GM19455 (cell line): ENCODE results near the gene GON4L.
"Not testable (repeated sequence)": the region's sequence is repeated elsewhere in the genome, so short reads cannot be mapped to it uniquely, and the experiment has no call there.

ENCODE experiments used
- ATAC-seq: cut with Tn5 transposase; IDR thresholded peaks from one replicate; pipeline ENCODE4 v1.9.1; 2021; ENCODE audit not compliant: unreplicated experiment

GON4L gene

DNA sequence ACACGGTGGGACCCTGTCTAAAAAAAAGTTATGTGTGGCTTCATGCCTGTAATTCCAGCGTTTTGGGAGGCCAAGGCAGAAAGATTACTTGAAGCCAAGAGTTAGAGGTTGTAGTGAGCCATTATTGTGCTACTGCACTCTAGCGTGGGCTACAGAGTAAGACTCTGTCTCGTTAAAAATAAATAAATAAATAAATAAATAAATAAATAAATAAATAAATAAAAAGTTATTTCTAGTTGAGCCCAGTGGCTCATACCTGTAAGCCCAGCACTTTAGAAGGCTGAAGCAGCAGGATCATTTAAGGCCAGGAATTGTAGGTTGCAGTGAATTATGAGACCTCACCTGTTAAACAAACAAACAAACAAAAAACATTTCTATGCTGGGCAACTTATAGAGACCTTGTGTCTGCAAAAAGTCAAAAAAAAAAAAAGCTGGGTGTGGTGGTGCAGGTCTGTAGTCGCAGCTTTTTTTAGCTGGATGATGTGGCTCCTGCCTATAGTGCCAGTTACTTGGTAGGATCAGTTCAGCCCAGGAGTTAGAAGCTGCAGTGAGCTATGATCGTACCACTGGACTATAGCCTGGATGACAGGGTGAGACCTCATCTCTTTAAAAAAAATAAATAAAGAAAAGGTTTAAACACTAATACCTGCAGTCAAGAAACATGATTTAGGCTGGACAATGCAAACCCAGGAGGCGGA lies 25.6 kb downstream of the GON4L start:
- ATAC-seq: no peak

DNA sequence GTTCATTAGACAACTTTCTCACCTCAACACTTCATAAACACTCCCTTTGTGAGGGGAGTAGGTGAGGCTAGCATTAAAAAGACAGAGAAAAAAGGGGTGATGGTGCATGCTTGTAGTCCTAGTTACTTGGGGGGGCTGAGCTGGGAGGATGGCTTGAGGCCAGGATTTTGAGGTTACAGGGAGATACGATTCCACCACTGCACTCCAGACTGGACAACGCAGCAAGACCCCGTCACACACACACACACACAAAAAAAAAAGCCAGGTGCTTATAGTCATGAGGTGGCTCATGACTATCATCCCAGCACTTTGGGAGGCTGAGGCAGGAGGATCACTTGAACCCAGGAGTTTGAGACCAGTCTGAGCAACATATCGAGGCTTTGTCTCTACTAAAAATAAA lies 29.6 kb downstream of the GON4L start:
- ATAC-seq: no peak

DNA sequence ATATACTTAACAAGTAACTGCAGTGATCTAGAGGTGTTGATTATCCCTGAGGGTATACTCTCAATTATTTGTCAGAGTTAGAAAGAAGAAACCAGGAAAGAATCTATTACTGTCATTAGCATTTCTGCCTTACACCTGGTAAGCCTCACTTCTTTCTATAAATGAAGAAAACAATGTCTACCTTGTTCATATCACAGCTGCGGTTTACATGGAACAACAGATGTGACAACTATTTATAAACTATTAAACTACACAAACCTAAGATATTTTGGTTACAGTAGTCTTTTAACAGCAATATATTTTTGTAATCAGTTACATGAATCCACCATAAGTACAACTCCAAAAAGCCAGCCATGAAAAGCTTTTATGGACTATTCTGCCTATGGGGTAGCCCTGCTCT lies 40.7 kb downstream of the GON4L start:
- no peak for ATAC-seq

DNA sequence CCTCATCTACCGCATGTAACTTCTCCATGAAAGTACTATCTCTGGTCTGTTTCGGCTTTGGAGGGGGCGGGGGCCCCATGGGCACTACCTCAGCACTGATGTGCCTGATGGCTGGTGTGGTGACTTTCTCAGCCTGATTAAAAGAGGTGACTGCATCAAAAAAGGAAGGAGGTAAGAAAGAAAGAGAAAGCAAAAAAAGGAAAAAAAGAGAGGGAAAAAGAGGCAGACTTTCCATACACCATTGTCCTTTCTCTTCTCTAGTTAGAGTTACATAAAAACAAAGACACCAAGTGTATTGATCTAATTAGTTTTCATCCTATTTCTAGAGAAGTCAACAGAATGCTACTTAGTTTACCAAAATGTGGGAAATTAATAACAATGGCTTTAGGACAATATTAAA lies 43.3 kb downstream of the GON4L start:
- ATAC-seq: no peak

DNA sequence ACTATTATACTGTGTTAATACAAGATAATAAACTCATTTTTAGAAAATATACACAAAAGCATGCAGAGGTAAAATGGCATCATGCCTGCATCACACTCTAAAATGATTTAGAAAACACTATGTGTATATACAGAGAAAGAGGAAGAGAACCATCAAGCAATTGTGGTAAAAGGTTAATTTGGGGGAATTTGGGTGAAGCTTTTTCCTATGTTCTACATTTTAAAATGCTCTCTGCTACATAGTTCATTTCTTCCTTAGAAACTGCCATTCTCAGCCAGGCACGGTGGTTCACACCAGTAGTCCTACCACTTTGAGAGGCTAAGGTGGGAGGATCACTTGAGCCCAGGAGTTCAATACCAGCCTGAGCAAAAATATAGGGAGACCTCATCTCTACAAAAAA lies 44.1 kb downstream of the GON4L start:
- ATAC-seq: no peak

DNA sequence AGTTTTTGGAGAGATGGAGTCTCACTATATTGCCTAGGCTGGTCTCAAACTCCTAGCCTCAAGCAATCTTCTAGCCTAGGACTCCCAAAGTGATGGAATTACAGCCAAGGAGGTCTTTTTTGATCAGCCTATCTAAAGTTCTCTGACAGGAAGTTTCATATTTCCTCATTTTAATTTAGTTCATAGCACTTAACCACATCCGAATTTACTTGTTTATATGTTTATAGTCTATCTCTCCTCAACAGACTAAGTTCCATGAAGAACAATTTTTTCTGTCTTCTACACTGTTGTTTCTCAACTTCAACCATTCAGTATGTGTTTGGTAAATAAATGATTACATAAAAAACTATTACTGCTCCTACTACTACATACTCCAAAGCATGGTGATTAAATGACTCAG lies 47.9 kb downstream of the GON4L start:
- no peak for ATAC-seq

DNA sequence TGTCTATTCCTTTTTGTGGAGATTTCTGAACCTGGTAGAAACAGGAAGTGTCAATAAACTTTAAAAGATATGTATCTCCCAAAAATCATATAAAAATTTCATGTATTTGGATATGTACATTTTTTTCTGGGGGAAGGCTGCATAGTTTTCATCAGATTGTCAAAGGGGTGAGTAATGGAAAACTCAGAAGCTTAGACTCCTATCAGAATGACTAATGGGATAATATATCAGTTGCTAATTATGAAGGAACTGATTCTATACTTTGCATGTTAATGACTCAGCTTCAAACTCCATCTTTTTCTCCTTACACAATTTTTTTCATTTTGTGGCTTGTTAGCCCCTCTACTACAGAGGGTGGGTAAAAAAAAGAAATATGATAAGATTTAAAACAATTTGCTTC lies 55.9 kb downstream of the GON4L start:
- no peak for ATAC-seq

DNA sequence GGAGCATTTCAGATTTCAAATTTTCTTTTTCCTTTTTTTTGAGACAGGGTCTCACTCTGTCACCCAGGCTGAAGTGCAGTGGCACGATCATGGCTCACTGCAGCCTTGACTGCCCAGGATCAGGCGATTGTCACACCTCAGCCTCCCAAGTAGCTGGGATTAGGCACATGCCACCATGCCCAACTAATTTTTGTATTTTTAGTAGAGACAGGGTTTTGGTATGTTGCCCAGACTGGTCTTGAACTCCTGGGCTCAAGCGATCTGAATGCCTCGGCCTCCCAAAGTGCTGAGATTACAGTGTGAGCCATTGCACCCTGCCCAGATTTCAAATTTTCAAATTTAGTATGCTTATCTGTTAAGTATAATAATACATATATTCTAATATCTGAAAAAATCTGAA lies 61.4 kb downstream of the GON4L start:
- not testable (repeated sequence) for ATAC-seq

DNA sequence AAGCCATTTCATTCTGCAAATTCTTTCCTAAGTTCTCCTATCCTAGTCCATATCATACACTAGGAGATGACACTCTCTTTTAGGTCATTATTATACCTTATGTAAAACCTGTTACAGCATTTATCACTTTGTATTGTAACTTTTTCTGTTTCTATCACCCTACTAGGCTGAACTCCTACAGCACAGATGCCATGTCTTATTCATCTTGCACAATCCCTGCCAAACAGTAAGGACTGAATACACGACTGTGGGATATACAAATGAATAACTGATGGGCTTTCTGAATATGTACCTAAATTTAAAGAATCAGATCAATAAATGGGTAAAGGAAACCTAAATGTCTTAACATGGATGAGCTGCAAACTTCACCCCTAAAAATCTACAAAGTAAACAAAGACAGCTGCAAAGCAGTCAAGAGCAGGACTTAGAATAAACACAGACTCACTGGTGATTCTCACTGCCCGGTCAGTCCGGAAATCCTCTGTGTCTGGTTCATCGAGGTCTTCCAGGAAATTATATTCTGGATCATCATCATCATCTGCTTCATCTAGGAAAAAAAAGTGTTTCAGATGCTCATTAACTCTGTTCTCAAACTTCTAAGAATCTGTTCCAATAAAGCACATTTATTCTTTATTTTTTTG lies 62.3 kb downstream of the GON4L start:
- no peak for ATAC-seq

DNA sequence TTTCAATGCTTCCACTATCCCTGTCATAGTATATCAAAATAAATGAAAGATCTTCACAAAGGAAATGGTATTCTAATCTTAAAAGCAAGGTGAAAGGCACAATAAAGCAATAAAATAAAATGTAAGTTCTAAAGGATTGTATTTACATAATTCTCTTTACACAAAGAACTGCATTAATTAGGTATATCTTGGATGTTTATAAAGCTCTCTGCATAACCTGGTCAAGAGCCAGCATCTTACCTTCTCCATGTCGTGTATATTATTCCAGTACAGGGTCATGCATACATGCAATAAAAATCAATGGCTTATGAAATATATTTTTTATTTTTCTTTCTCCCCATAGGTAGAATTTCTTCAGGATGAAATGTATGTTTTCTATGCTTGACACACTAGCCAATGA lies 63.8 kb downstream of the GON4L start:
- no peak for ATAC-seq

DNA sequence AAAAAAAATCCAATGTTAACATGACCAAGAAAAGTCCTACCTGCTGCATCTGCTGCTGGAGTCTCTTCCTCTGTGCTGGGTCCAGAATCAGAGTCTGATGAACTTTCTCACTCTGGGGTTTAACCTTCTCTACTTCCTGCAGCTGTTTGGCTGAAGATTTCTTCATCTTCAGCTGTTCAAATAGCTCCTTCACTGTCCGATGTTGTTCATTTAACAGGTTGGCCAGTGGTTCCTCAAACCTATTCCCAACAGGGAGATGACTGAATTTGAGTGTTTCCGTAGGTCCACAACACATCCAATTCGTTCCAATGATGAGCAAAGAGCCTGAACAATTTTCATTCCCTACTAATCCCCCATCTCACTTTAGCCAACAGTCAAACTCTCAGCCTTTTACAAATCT lies 79.4 kb downstream of the GON4L start:
- ATAC-seq: no peak

DNA sequence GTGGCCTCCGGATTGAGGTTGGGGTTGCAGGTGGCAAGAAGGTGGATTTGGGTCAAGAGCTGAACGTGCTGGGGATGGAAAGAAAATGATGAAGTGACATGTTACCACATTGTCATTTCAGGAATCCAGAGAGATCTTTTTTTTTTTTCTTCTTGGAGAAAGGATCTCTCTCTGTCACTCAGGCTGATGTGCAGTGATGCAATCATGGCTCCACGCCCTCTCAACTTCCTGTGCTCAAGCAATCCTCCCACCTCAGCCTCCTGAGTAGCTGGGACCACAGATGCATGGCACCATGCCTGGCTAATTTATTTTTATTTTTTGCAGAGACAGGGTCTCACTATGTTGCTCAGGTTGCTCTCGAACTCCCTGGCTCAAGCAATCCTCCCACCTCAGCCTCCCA lies 80.6 kb downstream of the GON4L start:
- ATAC-seq: no peak

DNA sequence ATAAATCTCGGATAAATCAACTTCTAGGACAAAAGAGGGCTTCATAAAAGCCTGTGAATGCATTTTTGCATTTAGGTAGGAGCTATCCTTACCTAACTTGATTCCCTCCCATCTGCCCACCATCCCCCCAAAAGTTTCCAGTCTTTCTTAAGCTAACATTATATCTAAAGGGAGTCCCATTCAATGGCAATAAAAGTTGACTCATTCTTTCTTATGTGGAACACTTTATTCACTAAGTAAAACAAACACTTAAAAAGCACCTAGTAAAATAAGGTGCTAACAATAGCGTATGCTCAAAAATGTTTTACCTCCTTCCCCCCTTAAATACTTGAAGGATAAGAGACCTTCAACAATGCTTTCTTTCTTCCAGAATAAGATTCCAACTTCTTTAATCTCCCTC lies 83.8 kb downstream of the GON4L start:
- no peak for ATAC-seq

DNA sequence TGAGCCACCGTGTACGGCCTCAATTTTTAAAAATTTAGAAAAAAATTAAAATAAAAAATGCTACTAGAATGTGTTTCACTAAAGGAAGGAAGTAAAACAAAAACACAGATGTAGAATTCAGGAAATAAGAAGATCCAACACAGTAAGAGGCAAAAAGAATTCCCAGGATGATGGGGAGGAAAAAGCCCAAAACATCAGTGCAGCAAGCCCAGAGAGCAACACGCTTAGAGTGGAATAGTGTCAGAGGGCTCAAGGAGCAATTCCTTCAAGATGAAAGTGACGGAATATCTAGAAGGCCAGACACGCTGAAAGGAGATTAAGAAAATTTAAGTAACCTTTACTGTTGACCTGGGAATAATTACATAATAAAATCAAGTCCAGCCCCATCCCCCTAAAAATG lies 87.8 kb downstream of the GON4L start:
- no peak for ATAC-seq

DNA sequence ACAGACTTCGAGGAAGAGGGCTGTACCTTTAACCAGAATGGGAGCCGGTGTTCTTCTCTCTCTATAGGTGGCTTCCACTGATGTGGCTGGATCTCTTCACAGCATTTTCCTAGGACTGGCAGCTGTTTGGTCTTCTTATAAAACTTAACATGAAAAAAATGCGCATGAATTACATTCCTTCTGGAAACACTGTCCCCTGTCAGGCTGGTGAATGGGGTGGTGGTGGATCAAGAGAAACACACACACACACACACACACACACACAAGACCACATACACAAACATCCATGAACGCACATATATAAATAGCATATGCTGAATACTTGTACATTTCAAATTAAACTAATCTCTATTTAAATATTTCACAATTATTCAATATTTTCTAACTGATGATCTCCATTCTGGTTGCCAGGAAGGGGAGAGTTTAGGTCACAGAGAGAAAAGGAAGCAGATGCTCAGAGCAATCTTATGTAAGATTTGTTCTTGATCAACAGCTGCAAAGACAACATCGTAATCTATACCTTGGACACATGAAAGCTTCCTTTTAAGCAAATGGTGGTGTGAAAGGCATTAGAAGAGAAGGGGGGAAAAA lies 89.5 kb downstream of the GON4L start:
- ATAC-seq: not testable (repeated sequence)

DNA sequence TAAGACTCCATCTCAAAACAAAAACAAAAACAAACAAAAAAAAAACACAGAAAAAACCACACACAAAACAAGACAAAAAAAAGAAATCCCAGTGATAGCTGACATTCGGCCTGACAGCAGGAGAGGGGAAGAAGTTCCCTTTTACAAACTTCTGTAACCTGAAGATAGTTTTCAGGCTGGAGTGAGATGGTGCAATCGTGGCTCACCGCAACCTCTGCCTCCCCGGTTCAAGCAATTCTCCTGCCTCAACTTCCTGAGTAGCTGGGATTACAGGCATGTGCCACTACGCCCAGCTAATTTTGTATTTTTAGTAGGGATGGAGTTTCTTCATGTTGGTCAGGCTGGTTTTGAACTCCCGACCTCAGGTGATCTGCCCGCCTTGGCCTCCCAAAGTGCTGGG lies 93.0 kb downstream of the GON4L start:
- ATAC-seq: not testable (repeated sequence)

DNA sequence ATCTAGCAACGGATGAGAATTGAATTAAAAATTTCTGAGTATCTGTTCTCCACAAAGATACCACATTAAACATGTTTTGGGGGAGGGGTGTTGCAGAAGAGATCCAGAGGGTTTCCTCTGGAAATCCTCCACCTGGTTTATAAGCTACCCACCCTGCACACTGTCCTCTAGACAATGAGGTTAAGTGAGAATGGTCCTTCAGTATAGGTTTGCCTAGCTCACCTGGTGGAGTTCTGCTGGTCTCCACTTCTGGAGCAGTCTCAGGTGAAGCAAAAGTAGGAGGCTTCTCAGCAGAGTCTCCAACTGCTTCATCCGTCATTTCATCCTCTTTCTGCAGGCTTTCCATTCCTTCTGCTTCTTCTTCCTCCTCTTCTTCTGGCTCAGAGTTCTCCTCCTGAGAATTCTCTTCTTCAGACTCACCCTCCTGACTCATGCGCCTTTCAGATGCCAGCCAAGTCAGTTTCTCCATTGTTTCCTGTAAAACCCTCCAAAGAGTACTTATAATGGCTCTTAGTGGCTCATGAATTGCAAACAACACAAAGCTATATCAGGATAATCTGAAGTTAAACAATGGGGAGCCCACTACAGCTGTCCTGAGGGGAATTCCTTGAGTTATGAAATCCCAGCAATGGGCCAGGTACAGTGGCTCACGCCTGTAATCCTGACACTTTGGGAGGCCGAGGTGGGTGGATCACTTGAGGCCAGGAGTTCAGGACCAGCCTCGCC lies 93.8 kb downstream of the GON4L start:
- ATAC-seq: not testable (repeated sequence)

DNA sequence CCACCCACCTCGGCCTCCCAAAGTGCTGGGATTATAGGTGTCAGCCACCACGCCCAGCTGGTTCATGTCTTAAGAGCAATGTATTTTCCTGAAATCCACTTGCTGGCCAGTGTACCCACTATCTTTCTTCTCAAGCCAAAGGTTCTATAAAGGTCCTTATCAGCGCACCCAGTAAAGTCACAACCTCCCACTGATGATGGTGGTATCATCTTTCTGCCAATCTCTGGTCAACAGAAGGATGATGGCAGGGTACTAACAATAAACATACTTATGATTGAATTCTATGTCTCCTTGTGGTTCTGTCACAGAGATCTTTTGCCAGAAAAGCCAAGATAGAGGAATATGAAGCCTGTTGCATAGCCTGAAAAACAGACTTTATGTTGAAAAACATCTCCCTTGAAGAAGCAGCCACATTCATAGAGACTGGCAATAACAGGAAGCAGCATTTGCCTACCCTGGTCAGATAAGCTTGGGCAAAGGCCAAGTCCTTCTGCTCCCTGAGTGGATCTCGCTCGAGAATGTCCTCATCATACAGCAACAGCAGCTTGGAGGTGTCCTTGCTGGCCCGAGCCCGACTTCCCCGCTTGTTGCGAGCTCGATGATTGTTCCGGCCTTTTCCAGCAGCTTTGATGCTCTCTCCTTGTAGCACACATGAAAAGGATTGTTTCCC lies 95.1 kb downstream of the GON4L start:
- ATAC-seq: no peak

DNA sequence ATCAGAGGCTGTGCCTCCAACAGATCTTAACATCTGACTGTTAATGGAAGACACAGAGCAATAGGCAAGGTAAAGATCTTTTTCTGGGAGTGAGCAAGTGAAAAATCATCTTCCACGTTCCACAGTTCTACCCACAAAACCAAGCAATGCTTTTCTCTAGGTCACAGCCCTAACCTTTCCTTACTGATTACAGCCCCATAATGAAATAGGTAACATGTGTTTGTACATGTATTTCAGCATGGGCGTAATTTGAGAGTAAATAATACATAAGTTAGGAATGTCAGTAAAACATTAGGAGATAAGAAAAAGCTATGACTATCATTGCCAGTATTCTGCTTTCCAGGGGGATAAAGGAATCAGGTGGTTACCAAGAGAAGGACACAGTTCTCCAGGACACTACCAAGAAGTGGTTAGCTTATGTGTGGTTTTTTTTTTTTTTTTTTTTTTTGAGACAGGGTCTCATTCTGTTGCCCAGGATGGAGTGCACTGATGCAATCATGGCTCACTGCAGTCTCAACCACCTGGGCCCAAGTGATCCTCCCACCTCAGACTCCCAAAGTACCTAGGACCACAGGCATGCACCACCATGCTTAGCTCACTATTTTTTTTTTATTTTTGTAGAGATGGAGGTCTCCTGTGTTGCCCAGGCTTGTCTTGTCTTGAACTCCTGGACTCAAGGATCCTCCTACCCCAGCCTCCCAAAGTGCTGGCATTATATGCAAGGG lies 96.1 kb downstream of the GON4L start:
- ATAC-seq: no peak

DNA sequence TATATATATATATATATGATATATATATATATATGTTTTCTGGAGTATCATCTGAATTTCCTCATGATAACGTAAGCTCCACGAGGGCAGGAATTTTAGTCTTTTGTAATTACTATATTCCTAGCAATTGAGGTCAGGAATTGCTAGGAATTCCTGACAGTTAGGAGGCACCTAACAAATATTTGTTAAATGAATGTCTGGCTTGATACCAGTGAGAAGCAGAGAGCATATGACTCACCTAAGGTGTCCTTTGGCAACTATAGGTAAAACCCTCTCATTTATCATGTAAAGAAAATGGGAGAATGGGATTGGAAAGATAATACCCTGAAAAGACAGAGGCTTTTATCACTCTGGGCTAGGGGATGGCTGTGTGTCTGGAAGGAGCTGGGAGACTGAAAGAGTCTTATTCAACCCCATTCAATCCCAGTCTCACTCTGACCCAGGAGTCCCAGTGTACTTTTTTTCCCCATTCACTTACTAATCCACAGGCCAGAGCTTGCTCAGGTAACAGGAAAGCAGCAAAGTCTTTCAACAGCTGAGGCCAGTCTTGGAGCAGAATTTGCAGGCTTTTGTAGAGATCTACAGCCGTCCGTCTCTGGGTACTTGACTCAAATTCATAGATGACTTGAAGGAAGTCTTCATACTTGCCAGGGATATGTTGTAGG lies 96.9 kb downstream of the GON4L start:
- ATAC-seq: no peak
